Caco-2 (cell line): Measurements from ENCODE around the gene MRM2. TPM values are rescaled to one million over a fixed set of nuclear protein-coding genes. Genes with fewer than 3 reads are reported as not detected.

Source experiments
- BruUV-seq: library from RNA; stranded (reverse); fragments of 400-500 nt; replicated peaks from 2 replicates; lab custom pipeline; 2021; lab: Mats Ljungman, UMichigan
- CTCF ChIA-PET: fragments of 300-600 bp; sonication (Branson Sonifier 250); formaldehyde crosslinking; loops from one replicate; lab custom pipeline; 2022; ENCODE audit warnings: antibody characterized with exemption; lab: Charles Lee
- POLR2A ChIA-PET: fragments of 300-600 bp; sonication (Branson Sonifier 250); formaldehyde crosslinking; loops from one replicate; lab custom pipeline; 2022; ENCODE audit warnings: antibody characterized with exemption; lab: Charles Lee
- DNase-seq, 2 experiments: peaks; one replicate each; pipeline versions ENCODE4 v3.0.0 to v3.0.0-alpha.2; 2020 to 2022
- H3K27me3 ChIP-seq: replicated peaks from 2 replicates; pipeline ENCODE4 v1.6.0; 2011; ENCODE audit warnings: low read length; ENCODE audit not compliant: control insufficient read depth, insufficient read depth
- H3K36me3 ChIP-seq: 2 replicates; pipeline ENCODE4 v1.5.1; 2011; ENCODE audit warnings: low read length; ENCODE audit not compliant: control insufficient read depth, insufficient read depth
- H3K4me1 ChIP-seq: fragments of 250-450 bp; sonication (Bioruptor Pico); 2 replicates; pipeline ENCODE4 v1.5.1; 2020; ENCODE audit warnings: mild to moderate bottlenecking
- H3K4me3 ChIP-seq: 2 replicates; pipeline ENCODE4 v1.5.1; 2011; ENCODE audit warnings: low read depth, mild to moderate bottlenecking, control low read depth, low read length
- H3K9me3 ChIP-seq: fragments of 250-450 bp; sonication (Bioruptor Pico); 2 replicates; pipeline ENCODE4 v1.5.1; 2020; ENCODE audit warnings: mild to moderate bottlenecking, moderate library complexity
- H3K27ac Mint-ChIP-seq: one replicate; pipeline ENCODE4 v1.8.0; 2022; ENCODE audit warnings: mixed read lengths; ENCODE audit not compliant: unreplicated experiment
- H3K27me3 Mint-ChIP-seq: one replicate; pipeline ENCODE4 v1.8.0; 2022; ENCODE audit warnings: mixed read lengths; ENCODE audit not compliant: insufficient read depth, unreplicated experiment
- H3K36me3 Mint-ChIP-seq: one replicate; pipeline ENCODE4 v1.8.0; 2022; ENCODE audit warnings: mild to moderate bottlenecking, mixed read lengths; ENCODE audit not compliant: insufficient read depth, unreplicated experiment
- H3K4me1 Mint-ChIP-seq: one replicate; pipeline ENCODE4 v1.8.0; 2022; ENCODE audit warnings: low read depth, mixed read lengths; ENCODE audit not compliant: unreplicated experiment
- H3K4me3 Mint-ChIP-seq: one replicate; pipeline ENCODE4 v1.8.0; 2022; ENCODE audit warnings: mild to moderate bottlenecking, moderate library complexity, mixed read lengths; ENCODE audit not compliant: unreplicated experiment
- H3K9me3 Mint-ChIP-seq: one replicate; pipeline ENCODE4 v1.8.0; 2022; ENCODE audit warnings: mixed read lengths; ENCODE audit not compliant: unreplicated experiment
- intact Hi-C: fragments of 100-400 bp; cut with micrococcal nuclease; formaldehyde crosslinking; loops from one replicate; pipeline ENCODE4 v1.10.0; 2022; ENCODE audit not compliant: unreplicated experiment
- total RNA-seq: library from RNA; stranded (reverse); gene quantifications from 2 replicates; pipeline ENCODE4 v1.2.3, GENCODE V29; 2022
- TF ChIP-seq, protein P1 (sequence below), 2 experiments: fragments of 200-600 bp in 1 of 2; IDR thresholded peaks; 1 replicate in 1 of 2; 2 replicates in 1 of 2; pipeline versions ENCODE4 v1.5.1 to v1.8.0; 2011 to 2022; ENCODE audit warnings: antibody characterized with exemption in 1 of 2, control low read depth in 1 of 2, inconsistent platforms in 1 of 2, low read depth in 1 of 2, low read length in 1 of 2, mild to moderate bottlenecking in 1 of 2, moderate library complexity in 1 of 2; ENCODE audit not compliant: insufficient read depth in 1 of 2, severe bottlenecking in 1 of 2, unreplicated experiment in 1 of 2

Gene MRM2
- total RNA-seq, 1 experiment from 2014 or later, result 48.8 TPM

DNA sequence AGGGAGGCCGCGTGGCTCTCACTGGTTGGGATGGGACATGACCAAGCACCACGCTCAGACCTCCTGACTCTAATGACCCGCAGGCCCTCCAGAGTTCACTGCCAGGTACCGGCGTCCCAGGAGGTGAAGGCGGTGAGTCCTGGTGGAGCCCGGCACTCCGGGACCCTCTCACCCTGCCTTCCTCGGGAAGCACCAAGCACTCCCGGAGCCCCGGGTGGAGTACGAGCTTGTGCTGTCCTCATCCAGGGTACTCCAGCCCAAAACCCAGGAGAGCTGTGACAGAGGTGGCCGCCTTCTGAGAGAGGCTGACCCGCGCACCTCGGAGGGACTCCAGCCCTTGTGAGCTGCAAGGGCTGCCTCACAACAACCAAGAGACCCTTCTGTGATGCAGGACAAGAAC, 18.7 kb downstream of the MRM2 start:
- Mint-ChIP-seq H3K36me3 (peaks cover 58% of the 10 kb centered on the region), H3K27me3 (no peaks in the 10 kb centered on the region), H3K27ac (no peak overlapping the region), H3K9me3 (no peaks in the 10 kb centered on the region), H3K4me1 (no peaks in the 10 kb centered on the region), H3K4me3 (no peak overlapping the region)
- ChIA-PET CTCF (no interaction called here), POLR2A (interaction anchor here (0.5 kb wide), 1 partner anchor 108 kb away, joined by 6 read pairs; no protein-coding TSS in a partner anchor)
- no peak overlapping the region for H3K4me3 ChIP-seq
- BruUV-seq, result no TSS peak
- TF ChIP-seq, protein P1, sequence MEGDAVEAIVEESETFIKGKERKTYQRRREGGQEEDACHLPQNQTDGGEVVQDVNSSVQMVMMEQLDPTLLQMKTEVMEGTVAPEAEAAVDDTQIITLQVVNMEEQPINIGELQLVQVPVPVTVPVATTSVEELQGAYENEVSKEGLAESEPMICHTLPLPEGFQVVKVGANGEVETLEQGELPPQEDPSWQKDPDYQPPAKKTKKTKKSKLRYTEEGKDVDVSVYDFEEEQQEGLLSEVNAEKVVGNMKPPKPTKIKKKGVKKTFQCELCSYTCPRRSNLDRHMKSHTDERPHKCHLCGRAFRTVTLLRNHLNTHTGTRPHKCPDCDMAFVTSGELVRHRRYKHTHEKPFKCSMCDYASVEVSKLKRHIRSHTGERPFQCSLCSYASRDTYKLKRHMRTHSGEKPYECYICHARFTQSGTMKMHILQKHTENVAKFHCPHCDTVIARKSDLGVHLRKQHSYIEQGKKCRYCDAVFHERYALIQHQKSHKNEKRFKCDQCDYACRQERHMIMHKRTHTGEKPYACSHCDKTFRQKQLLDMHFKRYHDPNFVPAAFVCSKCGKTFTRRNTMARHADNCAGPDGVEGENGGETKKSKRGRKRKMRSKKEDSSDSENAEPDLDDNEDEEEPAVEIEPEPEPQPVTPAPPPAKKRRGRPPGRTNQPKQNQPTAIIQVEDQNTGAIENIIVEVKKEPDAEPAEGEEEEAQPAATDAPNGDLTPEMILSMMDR (IDR thresholded peaks at IDR 0.05; ENCODE audit: insufficient read depth in 1 of 2, low read depth in 1 of 2, low read length in 1 of 2, severe bottlenecking in 1 of 2, unreplicated experiment in 1 of 2), result no peak
- H3K4me1 ChIP-seq, result no peaks in the 10 kb centered on the region
- no peaks in the 10 kb centered on the region for H3K27me3 ChIP-seq
- no peak for DNase-seq
- no peaks in the 10 kb centered on the region for H3K9me3 ChIP-seq
- intact Hi-C loops, result no loop called here
- peaks cover 2% of the 10 kb centered on the region; the same call in 1 of the 2 replicates for H3K36me3 ChIP-seq

DNA sequence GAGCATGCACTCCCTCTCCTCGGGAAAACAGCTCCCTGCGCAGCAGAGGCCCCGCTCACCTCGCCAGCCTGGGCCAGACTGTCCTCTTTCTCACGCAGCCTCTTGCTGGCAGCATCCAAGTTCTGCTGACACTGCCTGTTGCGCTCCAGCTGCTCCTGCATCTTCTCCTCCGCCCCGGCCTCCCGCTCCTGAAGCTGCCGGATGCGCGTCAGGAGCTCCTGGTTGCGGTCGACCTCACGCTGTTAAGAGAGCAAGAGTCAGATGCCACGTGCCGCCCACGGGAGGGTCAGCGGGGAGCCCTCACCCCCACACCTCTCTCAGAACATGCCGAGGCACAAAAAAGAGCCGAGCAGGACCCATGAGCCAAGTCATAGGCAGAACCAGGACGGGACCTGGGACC, 19.5 kb downstream of the MRM2 start:
- CTCF ChIA-PET, result no interaction called here
- DNase-seq, result no peak
- peaks cover 2% of the 10 kb centered on the region; the same call in 1 of the 2 replicates for H3K36me3 ChIP-seq
- H3K9me3 ChIP-seq, result no peaks in the 10 kb centered on the region
- H3K4me3 ChIP-seq, result no peak overlapping the region
- H3K27ac Mint-ChIP-seq, result no peak overlapping the region
- no TSS peak for BruUV-seq
- H3K36me3 Mint-ChIP-seq, result peaks cover 57% of the 10 kb centered on the region
- H3K27me3 ChIP-seq, result no peaks in the 10 kb centered on the region
- no peaks in the 10 kb centered on the region for H3K4me1 ChIP-seq
- no peak overlapping the region for H3K4me3 Mint-ChIP-seq
- TF ChIP-seq, protein P1 (IDR thresholded peaks at IDR 0.05; ENCODE audit: insufficient read depth in 1 of 2, low read depth in 1 of 2, low read length in 1 of 2, severe bottlenecking in 1 of 2, unreplicated experiment in 1 of 2), result no peak
- POLR2A ChIA-PET, result no interaction called here
- intact Hi-C loops, result no loop called here
- H3K4me1 Mint-ChIP-seq, result no peaks in the 10 kb centered on the region
- H3K9me3 Mint-ChIP-seq, result no peaks in the 10 kb centered on the region
- H3K27me3 Mint-ChIP-seq, result no peaks in the 10 kb centered on the region

GRCh38 chr7:2220954-2221353, 21.1 kb downstream of the MRM2 start:
- intact Hi-C loops, result no loop called here
- ChIA-PET CTCF (no interaction called here), POLR2A (interaction anchor here (0.6 kb wide), 1 partner anchor 732 kb away, joined by 5 read pairs; no protein-coding TSS in a partner anchor)
- H3K27ac Mint-ChIP-seq, result no peak overlapping the region
- no peaks in the 10 kb centered on the region for H3K27me3 Mint-ChIP-seq
- no peak overlapping the region for H3K4me3 ChIP-seq
- no peaks in the 10 kb centered on the region for H3K4me1 ChIP-seq
- no peak overlapping the region for H3K4me3 Mint-ChIP-seq
- H3K36me3 Mint-ChIP-seq, result peaks cover 73% of the 10 kb centered on the region
- no peaks in the 10 kb centered on the region for H3K27me3 ChIP-seq
- no peaks in the 10 kb centered on the region for H3K9me3 Mint-ChIP-seq
- DNase-seq, result no peak
- TF ChIP-seq, protein P1 (IDR thresholded peaks at IDR 0.05; ENCODE audit: insufficient read depth in 1 of 2, low read depth in 1 of 2, low read length in 1 of 2, severe bottlenecking in 1 of 2, unreplicated experiment in 1 of 2), result no peak
- H3K9me3 ChIP-seq, result no peaks in the 10 kb centered on the region
- peaks cover 3% of the 10 kb centered on the region; the same call in 1 of the 2 replicates for H3K36me3 ChIP-seq
- no peaks in the 10 kb centered on the region for H3K4me1 Mint-ChIP-seq
- no TSS peak for BruUV-seq
